Activated CD4-positive, CD25-positive, alpha-beta regulatory T cell treated with anti-CD3 and anti-CD28 coated beads, Interleukin-2, amount 50 U/mL, for 24 hours (primary cell): ENCODE data around the gene DNAJC16.
"Not testable (repeated sequence)": the region's sequence is repeated elsewhere in the genome, so short reads cannot be mapped to it uniquely, and the experiment has no call there.

ENCODE experiments used
- ATAC-seq, 2 donors: fragments of 150-1000 bp; cut with Tn5 transposase; one replicate each; pipeline ENCODE4 v1.10.0; 2021; ENCODE audit warnings: mild to moderate bottlenecking in 1 of 2, moderate library complexity in 1 of 2

DNAJC16 gene

DNA sequence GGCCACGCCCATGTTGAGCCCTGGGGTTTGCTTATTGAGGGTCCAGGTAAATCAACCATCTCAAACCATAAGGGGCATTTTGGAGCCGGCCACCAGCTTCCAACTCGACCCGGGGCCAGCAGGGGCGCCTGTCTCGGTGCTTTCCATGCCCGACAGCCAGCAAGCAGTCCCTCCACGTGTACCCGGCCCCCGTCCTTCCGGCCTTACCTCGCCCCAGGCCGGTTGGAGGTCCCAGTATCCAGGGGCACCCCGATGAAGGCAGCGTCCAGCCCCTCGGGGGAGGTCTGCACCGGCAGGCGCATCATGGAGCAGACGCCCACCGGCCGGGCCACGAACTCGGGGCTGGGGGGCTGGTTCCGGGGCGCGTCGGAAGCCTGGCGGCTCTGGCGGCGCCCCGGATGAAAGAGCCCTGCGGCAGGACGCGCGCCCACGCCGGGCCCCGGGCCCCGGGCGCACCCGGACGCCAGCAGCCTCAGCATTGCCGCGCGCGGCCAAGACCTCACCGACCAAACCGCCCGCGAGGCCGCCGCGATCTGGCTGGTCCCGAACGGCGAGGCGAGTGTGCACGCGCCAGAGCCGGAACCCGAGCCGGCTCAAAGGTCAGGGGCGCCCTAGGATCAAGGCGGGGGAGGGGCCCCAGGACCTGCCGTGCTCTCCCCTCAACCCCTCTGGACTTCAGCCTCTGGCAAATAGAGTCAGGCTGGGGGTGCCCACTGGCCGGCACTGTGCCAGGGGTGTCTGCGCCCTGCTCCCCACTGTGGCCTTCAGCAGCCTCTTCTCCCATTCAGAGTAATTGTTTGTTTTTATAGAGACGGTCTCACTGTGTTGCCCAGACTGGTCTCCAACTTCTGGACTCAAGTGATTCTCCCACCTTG, 58.1 kb downstream of the DNAJC16 start, which contains the start of gene AGMAT:
Gene AGMAT, minus strand, starts transcription at position 563 of the 875 bp plus-strand sequence. Its CDS starts 84 bp downstream, at position 479.
- peak; percentile 83 to 84 for ATAC-seq

GRCh38 chr1:15592285-15592684, 65.6 kb downstream of the DNAJC16 start:
- no peak for ATAC-seq

GRCh38 chr1:15595809-15596617, 69.4 kb downstream of the DNAJC16 start:
- no peak for ATAC-seq

DNA sequence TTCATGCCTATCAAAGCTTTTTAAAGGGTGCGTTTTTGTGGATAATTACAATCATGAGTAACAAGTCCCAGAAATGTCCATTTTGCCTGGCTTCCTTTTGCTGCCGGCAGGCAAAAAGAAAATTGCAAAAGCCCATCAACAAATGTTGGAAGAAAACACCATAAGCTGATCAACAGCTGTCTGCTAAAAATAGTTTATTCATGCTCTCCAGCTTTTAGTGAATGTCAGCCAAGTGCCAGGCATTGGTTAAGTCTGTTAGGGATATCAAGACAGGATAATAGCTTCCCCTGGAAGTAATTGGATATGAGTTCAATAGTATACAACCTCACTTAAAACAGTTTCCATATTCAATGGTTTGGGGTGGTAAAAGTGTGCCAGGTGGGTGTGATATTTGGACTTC, 71.8 kb downstream of the DNAJC16 start:
- ATAC-seq = no peak

DNA sequence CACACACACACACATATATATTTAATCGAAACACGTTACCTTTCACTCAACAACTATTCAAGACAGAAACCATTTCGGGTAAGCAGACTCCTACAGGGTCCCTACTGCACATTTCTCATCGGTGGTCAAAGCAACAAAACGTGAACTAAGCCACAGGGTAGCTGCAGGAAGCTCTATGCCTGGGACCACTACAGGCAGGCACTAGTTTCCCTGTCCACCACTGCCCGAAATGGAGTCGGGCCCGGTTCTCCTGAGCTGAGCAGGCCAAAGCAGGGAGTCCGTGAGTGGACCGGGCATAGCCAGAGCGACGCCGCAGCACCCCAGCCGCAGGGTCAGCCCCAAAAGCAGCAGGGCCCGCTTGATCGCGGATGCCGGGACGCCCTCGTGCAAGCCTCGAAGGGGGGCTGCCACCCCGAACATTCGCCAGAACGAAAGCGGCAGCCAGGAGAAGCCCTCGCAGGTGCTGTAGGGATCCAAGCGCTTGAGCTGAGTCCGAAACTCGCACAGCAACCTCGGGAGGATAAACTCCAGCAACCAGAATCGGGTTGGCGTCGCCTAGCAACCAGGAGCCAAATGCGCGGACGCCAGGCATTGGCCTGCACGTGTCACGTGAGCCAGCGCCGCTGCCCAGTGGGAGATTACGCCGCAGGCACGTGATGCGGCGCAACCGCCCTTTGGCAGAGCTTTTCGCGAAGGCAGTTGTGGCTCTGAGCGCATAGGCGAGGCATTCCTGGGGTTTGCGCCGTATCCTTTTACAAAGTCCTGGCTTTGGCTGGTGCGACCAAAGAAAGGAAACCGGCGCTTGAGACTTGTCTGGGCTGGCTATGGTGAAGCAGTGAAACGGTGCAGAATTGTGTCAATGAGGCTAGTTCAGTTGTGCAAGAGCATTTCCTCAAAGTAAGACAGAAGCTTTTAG, 76.7 kb downstream of the DNAJC16 start:
- peak; percentile 99 to 100 for ATAC-seq

DNA sequence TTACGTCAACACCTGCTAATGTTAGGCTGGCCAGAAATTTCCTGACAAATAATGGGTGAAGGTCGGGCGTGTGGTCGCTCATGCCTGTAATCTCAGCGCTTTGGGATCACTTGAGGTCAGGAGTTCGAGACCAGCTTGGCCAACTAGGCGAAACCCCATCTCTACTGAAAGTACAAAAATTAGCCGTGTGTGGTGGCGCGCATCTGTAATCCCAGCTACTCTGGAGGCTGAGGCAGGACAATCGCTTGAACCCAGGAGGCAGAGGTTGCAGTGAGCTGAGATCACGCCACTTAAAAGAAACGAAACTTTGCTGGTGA, 77.3 kb downstream of the DNAJC16 start:
- not testable (repeated sequence) for ATAC-seq

GRCh38 chr1:15604400-15604799, 77.8 kb downstream of the DNAJC16 start:
- ATAC-seq = not testable (repeated sequence)

GRCh38 chr1:15605398-15606383, 79.0 kb downstream of the DNAJC16 start:
- ATAC-seq = no peak

DNA sequence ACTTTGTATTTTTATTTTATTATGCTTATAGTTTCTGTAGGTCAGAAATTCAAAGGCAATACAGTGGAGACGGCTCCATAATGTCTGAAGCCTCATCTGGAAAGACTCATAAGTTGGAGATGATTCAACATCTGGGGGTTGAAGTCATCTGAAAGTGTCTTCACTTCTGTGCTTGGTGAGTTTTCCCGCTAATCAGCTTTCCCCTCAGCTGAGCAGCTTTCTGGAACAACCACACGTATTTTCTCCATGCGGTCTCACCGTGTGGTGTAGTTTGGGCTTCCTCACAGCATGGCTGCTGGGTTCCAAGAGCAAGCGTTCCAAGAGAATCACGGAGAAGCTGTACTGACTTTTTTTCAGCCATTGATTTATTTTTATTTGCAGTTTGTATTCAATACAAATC, 83.0 kb downstream of the DNAJC16 start:
- no peak for ATAC-seq

DNA sequence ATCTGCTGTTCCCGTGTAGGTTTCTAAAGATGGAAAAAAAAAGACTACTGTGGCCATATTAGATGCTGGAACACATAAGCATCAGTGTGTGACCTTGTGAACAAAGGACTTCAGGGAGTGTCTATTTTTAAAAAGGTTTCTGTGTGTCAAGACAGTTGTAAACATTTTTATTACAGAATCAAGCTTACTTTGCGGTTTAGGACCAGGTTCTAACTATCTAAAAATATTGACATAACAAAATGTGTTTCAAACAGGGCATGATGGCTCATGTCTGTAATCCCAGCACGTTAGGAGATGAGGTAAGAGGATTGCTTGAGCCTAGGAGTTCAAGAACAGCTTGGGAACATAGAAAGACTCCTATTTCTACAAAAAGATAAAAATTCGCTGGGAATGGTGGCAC, 83.5 kb downstream of the DNAJC16 start:
- no peak for ATAC-seq

GRCh38 chr1:15616373-15617172, 89.9 kb downstream of the DNAJC16 start:
- ATAC-seq = peak; percentile 6 to 8

GRCh38 chr1:15617173-15618076, 90.8 kb downstream of the DNAJC16 start, which contains the start of gene DDI2:
TSS of gene DDI2 (plus strand) at chr1:15617458. CDS start at chr1:15617671, 213 bp downstream.
- peak; percentile 91 for ATAC-seq

DNA sequence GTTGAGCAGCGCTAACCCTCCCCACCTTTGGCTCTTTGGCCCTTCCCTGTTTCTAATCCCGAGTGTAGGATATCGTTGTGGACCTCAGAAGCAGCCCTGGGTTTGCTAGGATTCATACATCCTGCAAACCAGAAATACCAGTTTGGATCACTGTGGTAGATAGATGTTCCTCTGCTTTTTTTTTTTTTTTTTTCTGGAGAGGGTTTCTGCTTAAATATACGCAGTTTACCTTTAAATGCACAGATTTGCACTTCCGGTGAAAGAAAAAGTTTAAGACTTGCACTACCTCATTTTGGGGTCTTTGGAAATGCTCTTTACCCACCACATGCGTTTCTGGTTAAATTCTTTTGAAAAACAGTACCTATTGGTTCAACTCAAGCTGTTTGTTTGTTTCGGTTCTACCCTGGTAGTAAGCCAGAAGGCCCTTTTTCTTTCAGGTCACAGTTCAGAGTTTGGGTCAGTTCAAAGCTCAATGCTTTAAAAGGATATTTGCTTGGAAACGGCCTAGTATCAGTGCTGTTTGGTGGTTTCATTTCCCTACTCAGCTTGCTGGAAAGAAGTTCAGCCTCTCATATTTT, 91.5 kb downstream of the DNAJC16 start:
- ATAC-seq = no peak

GRCh38 chr1:15618655-15619525, 92.2 kb downstream of the DNAJC16 start:
- peak in 1 of 2 donors; percentile 11 for ATAC-seq

DNA sequence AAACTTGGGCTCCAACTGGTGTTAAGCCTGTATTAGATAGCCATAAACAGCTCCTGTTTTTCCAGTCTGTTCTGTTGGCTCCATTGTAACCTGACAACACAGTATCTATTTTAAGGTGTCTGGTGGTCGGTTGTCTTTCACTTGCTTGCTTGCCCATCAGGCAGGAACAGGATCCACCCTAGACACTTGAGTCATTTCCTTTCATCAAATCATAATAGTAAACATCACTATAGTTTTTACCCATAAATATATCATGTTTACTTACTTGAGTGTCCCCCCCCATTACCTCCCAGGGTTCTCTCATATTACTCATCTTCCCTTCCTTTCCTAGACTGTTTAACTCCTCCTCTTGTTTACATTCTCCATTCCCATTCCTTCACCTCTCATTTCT, 93.5 kb downstream of the DNAJC16 start:
- ATAC-seq = no peak

GRCh38 chr1:15620902-15621682, 94.4 kb downstream of the DNAJC16 start:
- no peak for ATAC-seq

DNA sequence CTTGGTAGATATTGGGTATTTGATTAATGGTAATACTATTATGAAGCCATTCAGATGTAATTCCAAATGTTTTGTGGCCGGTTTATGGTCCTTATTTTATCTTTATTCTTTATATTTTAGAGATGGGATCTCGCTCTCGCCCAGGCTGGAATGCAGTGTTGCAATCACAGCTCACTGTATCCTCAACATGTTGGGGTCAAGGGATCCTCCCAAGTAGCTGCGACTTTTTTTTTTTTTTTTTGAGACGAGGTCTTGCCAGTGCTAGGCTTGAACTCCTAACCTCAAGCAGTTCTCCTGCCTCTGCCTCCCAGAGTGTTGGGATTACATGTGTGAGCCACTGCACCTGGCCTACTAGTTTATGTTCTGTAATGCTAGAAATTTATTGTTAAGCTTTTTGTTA, 95.3 kb downstream of the DNAJC16 start:
- no peak for ATAC-seq
